ENCODE results near the gene CFAP68.
"Not testable (repeated sequence)": the region's sequence is repeated elsewhere in the genome, so short reads cannot be mapped to it uniquely, and the experiment has no call there.

The CFAP68 gene

GRCh38 chr11:111882202-111882601 lies 2.9 kb downstream of the CFAP68 start:
- Mint-ChIP-seq H3K9me3 (peaks cover 3 to 6% of the 10 kb centered on the region in 2 donors), H3K36me3 (ENCODE audit: insufficient read depth) (peaks cover 15% of the 10 kb centered on the region), H3K27me3 (no peaks in the 10 kb centered on the region), H3K27ac (no peak overlapping the region), H3K4me1 (ENCODE audit: low read depth in 2 of 2) (peaks cover 13 to 14% of the 10 kb centered on the region in 2 donors), H3K4me3 (no peak overlapping the region)
- ATAC-seq (replicated peaks) (no peak), DNase-seq (no peak)

GRCh38 chr11:111885053-111885452 lies 5.7 kb downstream of the CFAP68 start:
- H3K27ac Mint-ChIP-seq; H3K4me1 Mint-ChIP-seq (ENCODE audit: low read depth in 2 of 2); ATAC-seq (replicated peaks); H3K9me3 Mint-ChIP-seq; H3K4me3 Mint-ChIP-seq; H3K27me3 Mint-ChIP-seq; DNase-seq; H3K36me3 Mint-ChIP-seq (ENCODE audit: insufficient read depth): not testable (repeated sequence)

- ATAC-seq (replicated peaks) (no peak), DNase-seq (no peak)
- Mint-ChIP-seq H3K36me3 (ENCODE audit: insufficient read depth) (peaks cover 9% of the 10 kb centered on the region), H3K27me3 (no peaks in the 10 kb centered on the region), H3K27ac (no peak overlapping the region), H3K4me1 (ENCODE audit: low read depth in 2 of 2) (no peaks in the 10 kb centered on the region), H3K9me3 (no peaks in the 10 kb centered on the region), H3K4me3 (no peak overlapping the region)
Observed at GRCh38 chr11:111886032-111886431, 6.7 kb downstream of the CFAP68 start.

- H3K36me3 Mint-ChIP-seq (ENCODE audit: insufficient read depth), result peaks cover 9% of the 10 kb centered on the region
- H3K27me3 Mint-ChIP-seq, result no peaks in the 10 kb centered on the region
- no peak overlapping the region for H3K27ac Mint-ChIP-seq
- DNase-seq, result no peak
- H3K4me1 Mint-ChIP-seq (ENCODE audit: low read depth in 2 of 2), result no peaks in the 10 kb centered on the region
- H3K9me3 Mint-ChIP-seq, result no peaks in the 10 kb centered on the region
- no peak overlapping the region for H3K4me3 Mint-ChIP-seq
- ATAC-seq (replicated peaks), result no peak
Observed at GRCh38 chr11:111886844-111887243, 7.5 kb downstream of the CFAP68 start.

- H3K9me3 Mint-ChIP-seq, result peaks cover 0 to 2% of the 10 kb centered on the region in 2 donors
- no peaks in the 10 kb centered on the region for H3K36me3 Mint-ChIP-seq (ENCODE audit: insufficient read depth)
- DNase-seq (no peak), ATAC-seq (replicated peaks) (no peak)
- no peaks in the 10 kb centered on the region for H3K4me1 Mint-ChIP-seq (ENCODE audit: low read depth in 2 of 2)
- H3K27ac Mint-ChIP-seq, result no peak overlapping the region
- H3K27me3 Mint-ChIP-seq, result peaks cover 30 to 37% of the 10 kb centered on the region in 2 donors
- H3K4me3 Mint-ChIP-seq, result no peak overlapping the region
Observed at GRCh38 chr11:111905411-111905810, 26.1 kb downstream of the CFAP68 start.

- Mint-ChIP-seq H3K27me3 (peaks cover 43 to 49% of the 10 kb centered on the region in 2 donors), H3K9me3 (peaks cover 0 to 2% of the 10 kb centered on the region in 2 donors)
Observed at GRCh38 chr11:111906680-111907079, 27.3 kb downstream of the CFAP68 start.

GRCh38 chr11:111908639-111909305 lies 29.4 kb downstream of the CFAP68 start:
- no peaks in the 10 kb centered on the region for H3K36me3 Mint-ChIP-seq (ENCODE audit: insufficient read depth)
- H3K27me3 Mint-ChIP-seq, result peaks cover 46 to 64% of the 10 kb centered on the region in 2 donors
- peaks cover 0 to 2% of the 10 kb centered on the region in 2 donors for H3K9me3 Mint-ChIP-seq
- peaks cover 0 to 2% of the 10 kb centered on the region in 2 donors for H3K4me1 Mint-ChIP-seq (ENCODE audit: low read depth in 2 of 2)
- no peak for ATAC-seq (replicated peaks)
- no peak for DNase-seq
- no peak overlapping the region for H3K4me3 Mint-ChIP-seq
- H3K27ac Mint-ChIP-seq, result no peak overlapping the region

More at GRCh38 chr11:111906680-111907079, 27.3 kb downstream of the CFAP68 start:
- H3K36me3 Mint-ChIP-seq (ENCODE audit: insufficient read depth), result no peaks in the 10 kb centered on the region
- DNase-seq (no peak), ATAC-seq (replicated peaks) (no peak)
- no peaks in the 10 kb centered on the region for H3K4me1 Mint-ChIP-seq (ENCODE audit: low read depth in 2 of 2)
- no peak overlapping the region for H3K4me3 Mint-ChIP-seq
- H3K27ac Mint-ChIP-seq, result no peak overlapping the region

GRCh38 chr11:111909378-111909777 lies 30.0 kb downstream of the CFAP68 start:
- no peaks in the 10 kb centered on the region for H3K36me3 Mint-ChIP-seq (ENCODE audit: insufficient read depth)
- peaks cover 0 to 2% of the 10 kb centered on the region in 2 donors for H3K4me1 Mint-ChIP-seq (ENCODE audit: low read depth in 2 of 2)
- no peak for ATAC-seq (replicated peaks)
- DNase-seq, result no peak
- no peak overlapping the region for H3K27ac Mint-ChIP-seq
- H3K27me3 Mint-ChIP-seq, result peaks cover 48 to 70% of the 10 kb centered on the region in 2 donors
- peaks cover 0 to 2% of the 10 kb centered on the region in 2 donors for H3K9me3 Mint-ChIP-seq
- no peak overlapping the region for H3K4me3 Mint-ChIP-seq

GRCh38 chr11:111910676-111911562 lies 31.6 kb downstream of the CFAP68 start:
- ATAC-seq (replicated peaks) (no peak), DNase-seq (no peak)

GRCh38 chr11:111911563-111912401 lies 32.4 kb downstream of the CFAP68 start, which contains the start of gene CRYAB:
CRYAB (minus strand) TSS chr11:111911770; CDS start chr11:111911724, 46 bp downstream.
- peaks cover 0 to 2% of the 10 kb centered on the region in 2 donors for H3K4me1 Mint-ChIP-seq (ENCODE audit: low read depth in 2 of 2)
- H3K27me3 Mint-ChIP-seq, result peaks cover 68 to 91% of the 10 kb centered on the region in 2 donors
- no peak within 1 kb of the TSS for H3K4me3 Mint-ChIP-seq
- H3K27ac Mint-ChIP-seq, result no peak within 1 kb of the TSS
- DNase-seq, result no peak
- H3K9me3 Mint-ChIP-seq, result no peaks in the 10 kb centered on the region
- ATAC-seq (replicated peaks), result no peak
- H3K36me3 Mint-ChIP-seq (ENCODE audit: insufficient read depth), result no peaks in the 10 kb centered on the region

More at GRCh38 chr11:111910676-111911562, 31.6 kb downstream of the CFAP68 start:
- H3K4me3 Mint-ChIP-seq, result no peak overlapping the region
- no peak overlapping the region for H3K27ac Mint-ChIP-seq
- H3K36me3 Mint-ChIP-seq (ENCODE audit: insufficient read depth), result no peaks in the 10 kb centered on the region
- H3K27me3 Mint-ChIP-seq, result peaks cover 60 to 82% of the 10 kb centered on the region in 2 donors
- H3K4me1 Mint-ChIP-seq (ENCODE audit: low read depth in 2 of 2), result peaks cover 0 to 2% of the 10 kb centered on the region in 2 donors
- H3K9me3 Mint-ChIP-seq, result no peaks in the 10 kb centered on the region

- DNase-seq (no peak), ATAC-seq (replicated peaks) (no peak)
- Mint-ChIP-seq H3K9me3 (no peaks in the 10 kb centered on the region), H3K27ac (no peak within 1 kb of the TSS), H3K27me3 (peaks cover 75 to 92% of the 10 kb centered on the region in 2 donors), H3K4me3 (no peak within 1 kb of the TSS), H3K4me1 (ENCODE audit: low read depth in 2 of 2) (peaks cover 0 to 2% of the 10 kb centered on the region in 2 donors), H3K36me3 (ENCODE audit: insufficient read depth) (no peaks in the 10 kb centered on the region)
Observed at GRCh38 chr11:111912535-111912934, 33.2 kb downstream of the CFAP68 start, which contains the start of gene HSPB2. HSPB2 (plus strand) TSS chr11:111912734; CDS start chr11:111912830, 96 bp downstream.

- Mint-ChIP-seq H3K4me3 (no peak overlapping the region), H3K36me3 (ENCODE audit: insufficient read depth) (no peaks in the 10 kb centered on the region), H3K27me3 (peaks cover 81 to 92% of the 10 kb centered on the region in 2 donors), H3K9me3 (no peaks in the 10 kb centered on the region), H3K4me1 (ENCODE audit: low read depth in 2 of 2) (peaks cover 0 to 2% of the 10 kb centered on the region in 2 donors), H3K27ac (no peak overlapping the region)
- DNase-seq, result no peak
- no peak for ATAC-seq (replicated peaks)
Observed at GRCh38 chr11:111913031-111913861, 33.9 kb downstream of the CFAP68 start.
